Measurements from ENCODE around the gene LDB1.

Gene LDB1

DNA sequence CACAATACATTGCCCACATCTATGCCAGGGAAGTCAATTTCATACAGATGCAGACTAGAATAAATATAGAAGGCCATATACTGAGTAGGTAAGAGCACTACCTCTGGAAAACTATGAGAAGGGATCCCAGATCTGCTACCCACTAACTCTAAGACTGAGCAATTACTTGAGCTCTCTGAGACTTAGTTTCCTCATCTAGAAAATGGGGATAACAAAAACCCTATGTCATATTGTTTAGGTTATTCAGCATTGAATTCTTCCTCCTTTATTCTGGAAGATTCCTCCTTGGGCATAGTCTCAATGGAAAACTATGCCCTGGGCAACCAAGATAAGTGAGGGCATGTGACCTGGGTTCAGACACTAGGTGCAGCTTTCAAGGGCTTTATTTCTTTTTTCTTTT lies 60.2 kb downstream of the LDB1 start:
- DNase-seq (ENCODE audit: low read depth), result no peak

All from stromal cell of bone marrow (primary cell).